Measurements from ENCODE around the gene ECSCR. TPM values are rescaled to one million over a fixed set of nuclear protein-coding genes. Genes with fewer than 3 reads are reported as not detected.

The ECSCR gene
- total RNA-seq, 2 experiments from 2014 or later, result 0.36 to 0.49 TPM

DNA sequence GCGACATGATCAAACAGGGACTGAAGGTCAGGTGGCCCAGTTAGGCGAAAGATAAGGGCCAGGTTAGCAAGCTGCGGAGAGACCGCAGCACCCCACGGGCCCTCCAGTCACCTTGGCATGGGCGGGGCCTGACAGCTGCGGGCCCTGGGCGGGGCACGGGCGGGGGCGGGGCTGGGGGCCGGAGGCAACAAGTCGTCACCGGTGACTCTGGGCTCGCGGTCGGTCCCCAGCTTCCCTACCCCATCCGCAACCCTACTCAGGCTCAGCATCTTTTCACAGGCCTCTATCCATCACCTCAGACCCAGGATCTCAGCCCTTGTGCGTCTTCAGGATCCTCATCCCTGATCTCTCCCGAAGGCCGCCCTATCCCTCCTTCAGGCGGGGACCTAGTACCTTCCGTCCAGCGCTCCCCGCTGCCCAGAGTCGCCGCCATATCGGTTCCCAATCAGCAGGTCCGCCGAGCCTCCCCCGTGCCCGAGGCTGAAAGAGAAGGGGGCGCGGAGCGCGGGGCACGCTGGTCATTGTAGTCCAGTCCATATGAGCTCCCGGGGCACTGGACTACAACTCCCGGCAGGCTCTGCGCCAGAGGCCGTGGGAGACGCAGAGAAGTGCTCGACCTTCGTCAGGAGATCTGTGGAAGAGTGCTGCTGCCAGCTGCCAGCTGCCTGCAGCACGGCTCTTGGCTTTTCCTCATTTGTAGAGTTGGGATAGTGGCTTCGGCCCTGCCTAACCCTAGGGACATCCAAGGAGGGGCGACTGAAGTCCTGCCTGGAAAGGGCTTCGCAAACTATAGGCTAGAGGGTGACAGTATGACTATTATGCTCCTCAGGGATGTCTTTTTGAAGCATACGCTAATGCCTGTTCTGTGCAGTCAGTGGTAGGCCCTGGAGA lies 23.3 kb downstream of the ECSCR start, which contains the start of gene DNAJC18:
Gene DNAJC18, minus strand, starts transcription at position 513 of the 891 bp plus-strand sequence. Its CDS starts 80 bp downstream, at position 433.
- Mint-ChIP-seq H3K27ac (peak within 1 kb of the TSS; percentile 99), H3K36me3 (peaks cover 5% of the 10 kb centered on the region)

DNA sequence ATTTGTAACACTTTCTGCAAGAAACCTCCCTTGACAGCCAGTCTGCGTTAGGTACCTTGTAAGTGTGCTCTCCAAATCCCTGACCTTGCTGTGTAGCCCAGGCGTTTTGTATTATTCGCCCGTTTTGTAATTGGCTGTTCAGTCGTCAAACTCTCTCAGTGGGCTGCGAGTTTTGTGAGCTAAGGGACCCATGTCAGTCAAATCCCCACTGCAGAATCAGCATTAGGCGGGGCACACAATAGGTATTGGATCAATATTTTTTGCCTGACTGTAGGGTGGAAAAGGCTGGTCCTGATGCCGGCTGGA lies 23.9 kb downstream of the ECSCR start:
- Mint-ChIP-seq H3K9me3 (no peaks in the 10 kb centered on the region), H3K27ac (peak overlapping the region; percentile 23), H3K4me1 (peaks cover 20% of the 10 kb centered on the region), H3K36me3 (peaks cover 9% of the 10 kb centered on the region), H3K27me3 (no peaks in the 10 kb centered on the region), H3K4me3 (peak overlapping the region; percentile 97)
- DNase-seq, result no peak

More for the DNA sequence above, 23.3 kb downstream of the ECSCR start, which contains the start of gene DNAJC18:
- peaks cover 26% of the 10 kb centered on the region for H3K4me1 Mint-ChIP-seq
- no peaks in the 10 kb centered on the region for H3K27me3 Mint-ChIP-seq
- DNase-seq, result peak; percentile 91
- H3K4me3 Mint-ChIP-seq, result peak within 1 kb of the TSS; percentile 97
- H3K9me3 Mint-ChIP-seq, result no peaks in the 10 kb centered on the region

DNA sequence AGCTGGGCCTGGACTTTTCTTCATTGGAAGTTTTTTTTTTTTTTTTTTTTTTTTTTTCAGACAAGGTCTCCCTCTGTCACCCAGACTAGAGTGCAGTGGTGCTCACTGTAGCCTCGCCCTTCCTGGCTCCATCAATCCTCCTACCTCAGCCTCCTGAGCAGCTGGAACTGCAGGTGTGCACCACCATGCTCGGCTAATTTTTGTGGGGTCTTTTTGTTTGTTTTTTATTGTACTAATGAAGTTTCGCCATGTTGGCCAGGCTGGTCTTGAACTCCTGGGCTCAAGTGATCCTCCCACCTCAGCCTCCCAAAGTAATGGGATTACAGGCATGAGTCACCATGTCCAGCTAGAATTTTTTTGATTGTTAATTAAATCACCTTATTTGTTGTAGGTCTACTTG lies 26.9 kb downstream of the ECSCR start:
- Mint-ChIP-seq H3K4me3 (no peak overlapping the region), H3K36me3 (peaks cover 9% of the 10 kb centered on the region), H3K4me1 (peaks cover 20% of the 10 kb centered on the region), H3K9me3 (no peaks in the 10 kb centered on the region), H3K27me3 (no peaks in the 10 kb centered on the region), H3K27ac (no peak overlapping the region)
- DNase-seq, result no peak

DNA sequence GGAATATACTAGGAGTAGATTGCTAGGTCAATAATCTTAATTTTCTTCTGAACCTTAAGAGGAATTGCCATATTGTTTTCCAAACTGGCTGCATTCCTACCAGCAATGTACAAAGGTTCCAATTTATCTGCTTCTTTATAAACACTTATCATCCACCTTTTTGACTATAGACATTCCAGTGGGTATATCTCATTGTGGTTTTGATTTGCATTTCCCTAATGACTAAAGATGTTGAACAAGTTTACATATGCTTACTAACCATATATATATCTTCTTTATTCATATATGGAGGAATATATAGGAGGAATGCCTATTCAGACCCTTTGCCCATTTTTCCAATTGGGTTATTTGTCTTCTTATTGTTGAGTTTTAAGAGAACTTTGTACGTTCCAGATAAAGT lies 30.8 kb downstream of the ECSCR start:
- no peak for DNase-seq
- Mint-ChIP-seq H3K9me3 (no peaks in the 10 kb centered on the region), H3K27me3 (no peaks in the 10 kb centered on the region), H3K4me1 (peaks cover 11% of the 10 kb centered on the region), H3K36me3 (peaks cover 13% of the 10 kb centered on the region), H3K4me3 (no peak overlapping the region), H3K27ac (no peak overlapping the region)

DNA sequence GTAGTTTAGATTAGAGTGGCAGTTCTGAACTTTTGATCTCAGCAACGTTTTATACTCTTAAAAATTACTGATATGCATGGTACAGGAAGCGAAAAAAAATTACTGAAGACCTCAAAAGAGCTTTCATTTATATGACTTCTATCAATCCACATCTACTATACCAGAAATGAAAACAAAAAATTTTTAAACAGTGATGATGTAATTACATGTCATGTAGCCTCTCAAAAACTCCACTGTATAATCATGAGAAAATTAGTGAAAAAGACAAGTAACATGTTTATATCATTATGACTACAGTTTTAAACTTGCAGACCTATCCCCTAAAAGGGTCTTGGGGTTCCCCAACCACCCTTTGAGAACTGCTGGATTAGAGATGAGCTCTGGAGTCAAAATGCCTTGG lies 32.5 kb downstream of the ECSCR start:
- Mint-ChIP-seq H3K27ac (peak overlapping the region; percentile 54), H3K4me3 (no peak overlapping the region), H3K4me1 (peaks cover 11% of the 10 kb centered on the region), H3K36me3 (peaks cover 13% of the 10 kb centered on the region), H3K27me3 (no peaks in the 10 kb centered on the region), H3K9me3 (no peaks in the 10 kb centered on the region)
- no peak for DNase-seq

DNA sequence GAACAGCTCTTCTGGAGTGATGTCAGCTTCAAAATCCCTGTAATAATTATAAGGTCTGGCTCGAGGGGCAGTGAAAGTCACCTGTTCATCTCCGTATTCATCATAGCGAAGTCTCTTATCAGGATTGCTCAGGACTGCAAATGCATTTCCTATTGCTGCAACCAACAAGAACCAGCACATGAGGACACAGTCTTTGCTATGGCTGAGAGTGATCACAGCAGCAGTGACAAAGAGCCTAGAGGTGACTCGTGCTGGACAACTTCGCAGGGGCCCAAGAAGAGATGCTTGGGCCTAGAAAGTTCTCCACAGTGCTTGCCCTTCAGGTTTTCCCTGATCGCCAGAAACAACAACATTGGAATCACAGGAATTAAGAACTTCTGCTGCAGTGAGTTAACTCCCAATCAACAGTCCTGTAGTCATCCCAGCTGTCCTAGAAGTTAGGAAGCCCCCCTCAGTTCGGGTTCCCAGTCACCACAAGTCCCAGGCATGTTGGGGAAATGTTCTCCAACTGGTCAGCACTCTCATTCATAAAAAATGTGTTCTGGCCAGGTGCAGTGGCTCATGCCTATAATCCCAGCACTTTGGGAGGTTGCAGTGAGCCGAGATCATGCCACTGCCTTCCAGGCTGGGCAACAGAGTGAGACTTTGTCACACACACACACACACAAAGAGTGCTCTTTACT lies 36.2 kb downstream of the ECSCR start:
- H3K4me3 Mint-ChIP-seq, result no peak overlapping the region
- DNase-seq, result no peak
- H3K36me3 Mint-ChIP-seq, result peaks cover 15% of the 10 kb centered on the region
- no peak overlapping the region for H3K27ac Mint-ChIP-seq
- H3K4me1 Mint-ChIP-seq, result peaks cover 15% of the 10 kb centered on the region
- no peaks in the 10 kb centered on the region for H3K27me3 Mint-ChIP-seq
- H3K9me3 Mint-ChIP-seq, result no peaks in the 10 kb centered on the region

DNA sequence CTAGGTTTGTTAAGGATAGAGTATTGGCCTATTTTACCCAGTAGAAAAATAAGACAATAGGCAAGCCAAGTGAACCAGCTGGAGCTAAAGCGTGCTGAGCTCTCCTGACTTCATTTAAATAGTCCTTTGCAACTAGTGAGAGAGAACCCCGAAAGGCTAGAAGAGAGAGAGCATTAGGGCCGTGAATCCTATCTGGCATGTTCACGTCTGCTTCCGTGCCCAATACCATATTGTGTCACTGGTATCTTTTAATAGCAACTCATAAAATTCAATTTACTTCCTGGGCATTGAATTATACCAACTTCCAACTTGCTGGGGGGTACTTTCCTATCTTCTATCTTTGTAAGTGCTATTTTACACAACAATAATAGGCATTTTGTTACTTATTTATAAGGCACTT lies 37.0 kb downstream of the ECSCR start:
- peaks cover 15% of the 10 kb centered on the region for H3K36me3 Mint-ChIP-seq
- no peaks in the 10 kb centered on the region for H3K9me3 Mint-ChIP-seq
- no peak overlapping the region for H3K4me3 Mint-ChIP-seq
- no peak for DNase-seq
- H3K27ac Mint-ChIP-seq, result no peak overlapping the region
- peaks cover 12% of the 10 kb centered on the region for H3K4me1 Mint-ChIP-seq
- no peaks in the 10 kb centered on the region for H3K27me3 Mint-ChIP-seq

DNA sequence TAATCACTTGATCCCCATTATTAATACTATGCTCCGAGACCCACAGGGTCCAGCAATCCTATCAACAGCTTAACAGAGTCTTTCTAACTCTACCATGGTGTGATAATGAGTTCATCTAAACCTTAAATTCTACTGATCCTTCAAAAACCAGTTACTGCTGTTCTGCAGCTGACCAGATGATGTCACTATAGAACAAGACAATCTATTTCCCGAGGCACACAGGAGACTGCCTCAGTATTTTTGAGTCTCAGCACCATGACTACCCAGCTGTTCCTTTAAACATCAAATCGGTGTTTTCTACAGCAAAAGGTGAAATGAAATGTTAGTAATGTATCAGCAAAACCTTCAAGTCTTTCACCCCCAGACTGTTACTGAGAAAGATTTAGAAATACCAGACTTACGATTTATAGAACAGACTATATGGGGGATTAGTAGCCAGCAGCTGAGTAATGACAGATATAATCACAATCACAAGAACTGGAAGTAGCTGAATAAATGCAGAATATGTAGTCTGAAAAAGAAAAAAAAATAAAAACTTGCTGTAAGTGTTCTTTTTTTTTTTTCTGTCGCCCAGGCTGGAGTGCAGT lies 40.1 kb downstream of the ECSCR start:
- H3K27me3 Mint-ChIP-seq, result no peaks in the 10 kb centered on the region
- H3K4me3 Mint-ChIP-seq, result no peak overlapping the region
- H3K27ac Mint-ChIP-seq, result peak overlapping the region; percentile 23
- no peaks in the 10 kb centered on the region for H3K9me3 Mint-ChIP-seq
- peaks cover 5% of the 10 kb centered on the region for H3K4me1 Mint-ChIP-seq
- peaks cover 24% of the 10 kb centered on the region for H3K36me3 Mint-ChIP-seq
- peak; percentile 38 for DNase-seq

DNA sequence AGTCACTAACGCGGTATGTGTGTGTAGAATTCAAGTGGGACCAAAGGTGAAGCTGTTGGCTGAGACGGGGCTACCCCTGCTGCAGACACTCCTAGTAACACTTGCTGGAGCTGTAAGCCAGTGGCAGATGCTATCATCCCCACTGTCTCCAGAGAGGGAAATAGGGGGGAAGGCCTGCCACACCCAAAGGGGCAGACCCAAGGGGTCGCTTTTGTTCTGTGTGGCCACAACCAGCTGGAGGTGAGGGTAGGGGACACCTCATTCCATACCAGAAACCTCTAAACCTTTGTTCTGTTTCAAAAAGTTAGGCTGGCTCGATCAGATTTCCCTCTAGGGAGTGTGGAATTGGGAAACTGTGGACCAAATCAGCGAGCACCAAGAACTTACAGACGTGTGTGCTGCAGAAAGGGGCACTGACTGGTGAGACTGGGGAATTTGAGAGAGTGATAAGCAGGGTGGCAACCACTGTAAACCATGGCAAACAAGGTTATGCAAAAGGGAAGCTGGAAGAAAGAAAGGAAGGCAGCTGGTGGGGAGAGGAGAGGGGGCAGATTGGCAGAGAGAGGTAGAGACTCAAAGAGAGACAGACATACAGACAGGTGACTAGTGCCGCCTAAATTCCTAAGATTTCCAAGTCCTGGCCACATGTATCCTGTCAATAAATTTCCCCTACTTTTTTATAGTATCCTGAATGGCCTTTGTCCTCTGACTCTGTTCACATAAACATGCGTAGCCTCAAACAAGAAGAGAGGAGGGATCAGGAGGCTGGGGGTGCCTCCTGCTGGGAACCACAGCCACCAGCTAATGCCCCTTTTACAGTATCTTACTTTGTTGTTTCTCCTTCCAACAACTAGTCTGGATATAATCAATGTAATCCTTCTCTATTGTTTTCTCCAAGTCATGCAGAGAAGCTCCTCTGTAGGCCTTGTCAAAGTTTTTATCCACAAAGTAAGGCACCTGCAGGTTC lies 43.0 kb downstream of the ECSCR start:
- no peak for DNase-seq
- Mint-ChIP-seq H3K9me3 (no peaks in the 10 kb centered on the region), H3K27ac (no peak overlapping the region), H3K4me3 (no peak overlapping the region), H3K36me3 (peaks cover 41% of the 10 kb centered on the region), H3K27me3 (no peaks in the 10 kb centered on the region), H3K4me1 (peaks cover 30% of the 10 kb centered on the region)

DNA sequence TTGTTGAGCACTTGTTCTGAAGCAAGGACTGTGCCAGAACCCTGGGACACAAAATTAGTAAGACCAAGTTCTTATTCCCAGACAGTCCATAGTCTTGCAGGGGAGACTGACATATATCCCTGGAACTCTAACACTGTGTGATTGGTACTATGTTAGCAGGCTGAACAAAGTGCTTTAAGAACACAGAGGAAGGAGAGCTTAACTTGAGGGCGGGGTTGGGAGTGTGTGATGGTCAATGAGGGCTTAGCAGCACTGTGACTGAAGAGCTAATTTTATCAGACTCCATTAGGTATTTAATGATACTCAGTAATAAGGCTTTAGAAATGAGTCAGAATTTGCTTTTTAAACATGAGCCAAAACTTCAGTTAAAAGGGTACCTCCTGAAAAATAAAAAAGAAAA lies 43.8 kb downstream of the ECSCR start:
- no peak overlapping the region for H3K27ac Mint-ChIP-seq
- H3K4me3 Mint-ChIP-seq, result no peak overlapping the region
- H3K9me3 Mint-ChIP-seq, result no peaks in the 10 kb centered on the region
- H3K36me3 Mint-ChIP-seq, result peaks cover 44% of the 10 kb centered on the region
- no peak for DNase-seq
- peaks cover 37% of the 10 kb centered on the region for H3K4me1 Mint-ChIP-seq
- no peaks in the 10 kb centered on the region for H3K27me3 Mint-ChIP-seq

DNA sequence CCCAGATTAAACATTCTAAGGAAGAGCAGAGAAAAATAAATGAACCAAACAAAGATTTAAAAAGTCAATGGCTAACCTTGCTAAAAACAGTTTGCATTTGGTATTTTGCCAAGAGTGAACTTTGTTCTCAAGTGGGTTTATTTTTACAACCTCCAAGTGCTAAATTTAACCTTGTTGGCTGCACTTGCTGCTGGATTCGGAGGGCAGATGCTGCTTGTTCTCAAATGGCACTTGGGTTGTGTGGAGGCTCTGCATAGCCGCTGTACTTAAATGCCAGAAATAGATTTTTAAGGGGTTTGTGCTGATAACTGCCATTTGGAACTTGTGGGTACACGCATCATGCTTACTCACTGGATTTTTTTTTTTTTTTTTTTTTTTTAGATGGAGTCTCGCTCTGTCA lies 45.3 kb downstream of the ECSCR start:
- no peak overlapping the region for H3K4me3 Mint-ChIP-seq
- H3K27me3 Mint-ChIP-seq, result no peaks in the 10 kb centered on the region
- DNase-seq, result no peak
- H3K4me1 Mint-ChIP-seq, result peaks cover 46% of the 10 kb centered on the region
- H3K36me3 Mint-ChIP-seq, result peaks cover 44% of the 10 kb centered on the region
- no peaks in the 10 kb centered on the region for H3K9me3 Mint-ChIP-seq
- peak overlapping the region; percentile 96 for H3K27ac Mint-ChIP-seq

DNA sequence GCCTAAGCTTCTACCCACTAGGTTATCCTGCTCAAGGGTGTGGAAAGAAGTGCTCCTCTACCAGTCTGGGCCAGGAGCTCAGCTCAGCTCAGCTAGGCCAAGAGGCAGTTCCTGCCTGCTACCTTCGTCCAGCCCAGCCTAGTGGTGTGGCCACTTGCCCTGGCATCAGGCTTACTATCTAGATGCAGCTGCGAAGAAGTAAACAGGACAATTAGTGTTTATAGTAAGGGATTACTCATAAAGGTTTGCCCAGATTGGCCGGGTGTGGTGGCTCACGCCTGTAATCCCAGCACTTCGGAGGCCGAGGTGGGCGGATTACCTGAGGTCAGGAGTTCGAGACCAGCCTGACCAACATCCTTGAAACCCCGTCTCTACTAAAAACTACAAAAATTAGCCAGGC lies 45.9 kb downstream of the ECSCR start:
- Mint-ChIP-seq H3K4me1 (peaks cover 45% of the 10 kb centered on the region), H3K27ac (peak overlapping the region; percentile 96), H3K36me3 (peaks cover 43% of the 10 kb centered on the region), H3K27me3 (no peaks in the 10 kb centered on the region), H3K4me3 (no peak overlapping the region), H3K9me3 (no peaks in the 10 kb centered on the region)
- no peak for DNase-seq

DNA sequence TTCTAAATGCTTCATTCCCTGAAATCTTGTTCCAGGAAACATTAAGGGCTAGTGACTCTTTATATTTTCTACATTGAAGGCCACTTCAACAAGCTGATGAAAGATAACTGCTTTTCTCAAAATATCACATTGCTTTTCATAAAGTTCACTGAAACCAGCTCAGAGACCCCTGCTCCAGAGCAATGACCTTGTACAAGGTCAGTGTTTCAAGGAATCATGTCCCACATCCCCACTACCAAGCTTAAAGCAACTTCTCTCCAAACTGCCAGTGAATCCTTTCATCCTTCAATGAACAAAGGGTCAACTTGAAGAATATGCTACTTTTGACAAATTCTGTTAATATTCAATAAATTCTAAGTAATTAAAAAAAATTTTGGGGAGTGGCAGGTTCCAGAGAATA lies 46.7 kb downstream of the ECSCR start:
- Mint-ChIP-seq H3K27me3 (no peaks in the 10 kb centered on the region), H3K36me3 (peaks cover 42% of the 10 kb centered on the region), H3K4me1 (peaks cover 45% of the 10 kb centered on the region), H3K9me3 (no peaks in the 10 kb centered on the region), H3K27ac (peak overlapping the region; percentile 96), H3K4me3 (peak overlapping the region; percentile 48)
- DNase-seq, result no peak

DNA sequence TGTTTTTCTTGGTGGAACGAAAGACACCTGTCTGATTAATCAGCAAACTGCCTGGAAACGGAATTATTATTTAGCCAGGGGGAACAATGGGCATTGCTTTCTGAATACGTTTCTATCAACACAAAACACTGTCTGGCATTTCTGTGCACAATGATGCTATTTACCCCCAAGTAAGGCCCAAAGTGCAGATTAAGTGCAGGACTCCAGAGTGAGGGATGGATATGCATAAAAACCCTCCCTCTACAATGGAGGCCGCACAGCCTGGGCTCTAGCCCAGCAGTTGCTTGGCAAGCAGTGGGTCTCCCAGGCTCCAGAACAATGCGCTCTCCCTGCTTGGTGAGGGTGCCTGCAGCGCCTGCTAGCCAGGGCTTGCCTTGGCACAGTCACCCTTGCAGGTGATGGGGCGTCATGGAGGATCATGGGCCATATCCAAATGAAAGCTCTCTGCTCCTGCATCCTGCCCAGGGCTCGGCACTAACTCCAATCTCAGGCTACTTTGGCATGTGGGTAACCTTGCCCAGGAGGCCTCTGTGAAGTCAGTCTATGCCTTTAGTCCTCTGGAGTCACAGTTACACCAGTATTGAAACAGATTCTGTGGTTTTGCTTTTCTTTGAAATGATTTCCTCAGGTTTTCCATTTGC lies 47.2 kb downstream of the ECSCR start:
- Mint-ChIP-seq H3K4me3 (peak overlapping the region; percentile 53), H3K27ac (peak overlapping the region; percentile 96), H3K9me3 (no peaks in the 10 kb centered on the region), H3K4me1 (peaks cover 45% of the 10 kb centered on the region), H3K27me3 (no peaks in the 10 kb centered on the region), H3K36me3 (peaks cover 42% of the 10 kb centered on the region)
- DNase-seq, result peak; percentile 63

Data from activated naive CD8-positive, alpha-beta T cell treated with anti-CD3 and anti-CD28 coated beads for 36 hours (primary cell).